ENCODE measurements around the gene COQ8A.
"Not testable (repeated sequence)": the region's sequence is repeated elsewhere in the genome, so short reads cannot be mapped to it uniquely, and the experiment has no call there.

Gene COQ8A

GRCh38 chr1:226995365-226996332, 55.6 kb downstream of the COQ8A start:
- Histone ChIP-seq H3K9ac (ENCODE audit: low read depth, low read length, poor library complexity, severe bottlenecking) (no peak overlapping the region), H3K4me1 (ENCODE audit: insufficient read depth, low read length, poor library complexity, severe bottlenecking) (no peaks in the 10 kb centered on the region), H3K27me3 (ENCODE audit: insufficient read depth, low read length, poor library complexity, severe bottlenecking) (no peaks in the 10 kb centered on the region), H3K9me2 (replicated peaks; ENCODE audit: low read depth, low read length) (no peaks in the 10 kb centered on the region), H2AFZ (ENCODE audit: low read length) (no peak overlapping the region), H3F3A (ENCODE audit: low read depth) (no peaks in the 10 kb centered on the region), H3K9me3 (ENCODE audit: insufficient read depth, low read depth, low read length) (no peaks in the 10 kb centered on the region), H3K4me3 (ENCODE audit: low read length, poor library complexity, severe bottlenecking) (no peak overlapping the region), H3K79me2 (ENCODE audit: insufficient read depth, low read length) (no peaks in the 10 kb centered on the region), H3K4me2 (ENCODE audit: low read depth, low read length, poor library complexity, severe bottlenecking) (no peak overlapping the region), H3K36me3 (ENCODE audit: insufficient read depth, low read length) (no peaks in the 10 kb centered on the region), H4K20me1 (ENCODE audit: insufficient read depth, low read length, poor library complexity, severe bottlenecking) (no peaks in the 10 kb centered on the region)
- TF ChIP-seq, protein P1, sequence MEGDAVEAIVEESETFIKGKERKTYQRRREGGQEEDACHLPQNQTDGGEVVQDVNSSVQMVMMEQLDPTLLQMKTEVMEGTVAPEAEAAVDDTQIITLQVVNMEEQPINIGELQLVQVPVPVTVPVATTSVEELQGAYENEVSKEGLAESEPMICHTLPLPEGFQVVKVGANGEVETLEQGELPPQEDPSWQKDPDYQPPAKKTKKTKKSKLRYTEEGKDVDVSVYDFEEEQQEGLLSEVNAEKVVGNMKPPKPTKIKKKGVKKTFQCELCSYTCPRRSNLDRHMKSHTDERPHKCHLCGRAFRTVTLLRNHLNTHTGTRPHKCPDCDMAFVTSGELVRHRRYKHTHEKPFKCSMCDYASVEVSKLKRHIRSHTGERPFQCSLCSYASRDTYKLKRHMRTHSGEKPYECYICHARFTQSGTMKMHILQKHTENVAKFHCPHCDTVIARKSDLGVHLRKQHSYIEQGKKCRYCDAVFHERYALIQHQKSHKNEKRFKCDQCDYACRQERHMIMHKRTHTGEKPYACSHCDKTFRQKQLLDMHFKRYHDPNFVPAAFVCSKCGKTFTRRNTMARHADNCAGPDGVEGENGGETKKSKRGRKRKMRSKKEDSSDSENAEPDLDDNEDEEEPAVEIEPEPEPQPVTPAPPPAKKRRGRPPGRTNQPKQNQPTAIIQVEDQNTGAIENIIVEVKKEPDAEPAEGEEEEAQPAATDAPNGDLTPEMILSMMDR (conservative IDR thresholded peaks at IDR 0.05; ENCODE audit: low read length), result no peak
- no peak for TF ChIP-seq EZH2phosphoT487 (IDR thresholded peaks at IDR 0.05; ENCODE audit: borderline replicate concordance)

- H3K9me2 ChIP-seq (replicated peaks; ENCODE audit: low read depth, low read length), result not testable (repeated sequence)
Observed at GRCh38 chr1:226999579-226999978, 59.5 kb downstream of the COQ8A start.

DNA sequence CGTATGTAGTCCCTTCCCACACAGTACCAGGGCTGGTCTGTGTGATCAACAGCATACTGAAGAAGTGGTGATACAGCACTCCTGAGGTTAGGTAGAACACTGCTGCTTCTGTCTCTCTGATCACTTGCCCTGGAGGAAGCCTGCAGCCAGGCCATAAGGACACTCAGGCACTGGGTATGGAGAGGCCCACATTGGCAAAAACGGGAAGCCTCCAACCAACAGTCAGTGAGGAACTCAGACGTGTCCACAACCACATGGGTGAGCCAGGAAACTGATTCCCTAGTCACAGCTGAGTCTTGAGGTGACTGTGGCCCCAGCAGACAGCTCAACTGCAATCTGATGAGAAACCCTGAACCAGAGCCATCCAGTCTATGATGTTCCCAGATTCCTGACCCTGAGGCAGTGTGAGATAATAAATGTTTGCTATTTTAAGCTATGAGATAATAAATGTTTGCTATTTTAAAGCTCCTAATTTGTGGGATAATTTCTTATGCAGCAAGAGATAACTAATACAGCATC, 62.5 kb downstream of the COQ8A start:
- no peaks in the 10 kb centered on the region for H4K20me1 ChIP-seq (ENCODE audit: insufficient read depth, low read length, poor library complexity, severe bottlenecking)
- no peak overlapping the region for H2AFZ ChIP-seq (ENCODE audit: low read length)
- H3K9ac ChIP-seq (ENCODE audit: low read depth, low read length, poor library complexity, severe bottlenecking), result no peak overlapping the region
- TF ChIP-seq, protein P1 (conservative IDR thresholded peaks at IDR 0.05; ENCODE audit: low read length), result no peak
- TF ChIP-seq EZH2phosphoT487 (IDR thresholded peaks at IDR 0.05; ENCODE audit: borderline replicate concordance), result no peak
- H3K27me3 ChIP-seq (ENCODE audit: insufficient read depth, low read length, poor library complexity, severe bottlenecking), result no peaks in the 10 kb centered on the region
- no peaks in the 10 kb centered on the region for H3F3A ChIP-seq (ENCODE audit: low read depth)
- no peaks in the 10 kb centered on the region for H3K79me2 ChIP-seq (ENCODE audit: insufficient read depth, low read length)
- no peaks in the 10 kb centered on the region for H3K36me3 ChIP-seq (ENCODE audit: insufficient read depth, low read length)
- H3K9me2 ChIP-seq (replicated peaks; ENCODE audit: low read depth, low read length), result no peaks in the 10 kb centered on the region
- no peaks in the 10 kb centered on the region for H3K4me1 ChIP-seq (ENCODE audit: insufficient read depth, low read length, poor library complexity, severe bottlenecking)
- H3K4me2 ChIP-seq (ENCODE audit: low read depth, low read length, poor library complexity, severe bottlenecking), result no peak overlapping the region
- no peaks in the 10 kb centered on the region for H3K9me3 ChIP-seq (ENCODE audit: insufficient read depth, low read depth, low read length)
- H3K4me3 ChIP-seq (ENCODE audit: low read length, poor library complexity, severe bottlenecking), result no peak overlapping the region

More at GRCh38 chr1:226999579-226999978, 59.5 kb downstream of the COQ8A start:
- H3K9ac ChIP-seq (ENCODE audit: low read depth, low read length, poor library complexity, severe bottlenecking); H3K27me3 ChIP-seq (ENCODE audit: insufficient read depth, low read length, poor library complexity, severe bottlenecking); H3K4me3 ChIP-seq (ENCODE audit: low read length, poor library complexity, severe bottlenecking); H2AFZ ChIP-seq (ENCODE audit: low read length); H3K9me3 ChIP-seq (ENCODE audit: insufficient read depth, low read depth, low read length); H3F3A ChIP-seq (ENCODE audit: low read depth); H3K36me3 ChIP-seq (ENCODE audit: insufficient read depth, low read length); H3K4me2 ChIP-seq (ENCODE audit: low read depth, low read length, poor library complexity, severe bottlenecking); H3K79me2 ChIP-seq (ENCODE audit: insufficient read depth, low read length); H4K20me1 ChIP-seq (ENCODE audit: insufficient read depth, low read length, poor library complexity, severe bottlenecking); H3K4me1 ChIP-seq (ENCODE audit: insufficient read depth, low read length, poor library complexity, severe bottlenecking): not testable (repeated sequence)
